Measurements from ENCODE around the gene CRTC1.

CRTC1 gene

DNA sequence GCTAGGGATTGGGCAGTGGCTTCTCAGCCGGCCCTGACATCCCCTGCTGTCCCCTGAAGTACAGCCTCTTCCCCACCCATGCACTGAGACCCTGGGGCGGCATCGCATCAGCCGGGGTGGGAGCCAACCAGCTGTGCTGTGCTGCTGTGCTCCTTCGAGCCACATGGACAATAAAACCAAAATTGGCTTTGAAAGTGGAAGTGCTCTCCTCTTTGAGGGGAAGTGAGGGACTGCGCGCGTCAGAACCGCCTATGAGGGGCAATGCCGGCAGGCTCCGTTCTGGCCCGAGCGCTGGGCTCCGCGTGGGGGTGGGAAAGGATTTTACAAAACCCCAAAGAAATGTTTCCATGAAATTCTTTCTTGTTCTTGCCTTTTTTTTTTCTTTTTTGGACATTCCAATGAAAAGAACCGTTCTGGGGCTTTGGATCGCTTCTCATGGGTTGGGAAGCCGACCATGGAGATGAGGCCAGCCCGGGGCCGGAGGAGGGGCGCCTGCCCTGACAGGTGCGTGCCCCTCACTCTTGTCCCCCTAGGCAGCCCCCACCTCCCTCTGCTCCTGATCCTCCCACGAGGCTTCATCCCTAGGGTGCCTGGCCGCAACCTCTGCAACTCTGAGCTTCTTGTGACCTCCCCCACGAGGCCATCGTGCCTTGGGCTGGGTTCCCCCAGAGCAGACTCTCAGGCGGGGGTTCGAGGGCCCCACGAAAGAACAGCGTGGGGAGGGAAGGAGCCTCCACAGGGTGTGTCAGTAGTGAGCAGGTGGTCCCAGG, 24.0 kb upstream of the CRTC1 start:
- no peak for DNase-seq (ENCODE audit: low read depth)
- TF ChIP-seq, protein P1, sequence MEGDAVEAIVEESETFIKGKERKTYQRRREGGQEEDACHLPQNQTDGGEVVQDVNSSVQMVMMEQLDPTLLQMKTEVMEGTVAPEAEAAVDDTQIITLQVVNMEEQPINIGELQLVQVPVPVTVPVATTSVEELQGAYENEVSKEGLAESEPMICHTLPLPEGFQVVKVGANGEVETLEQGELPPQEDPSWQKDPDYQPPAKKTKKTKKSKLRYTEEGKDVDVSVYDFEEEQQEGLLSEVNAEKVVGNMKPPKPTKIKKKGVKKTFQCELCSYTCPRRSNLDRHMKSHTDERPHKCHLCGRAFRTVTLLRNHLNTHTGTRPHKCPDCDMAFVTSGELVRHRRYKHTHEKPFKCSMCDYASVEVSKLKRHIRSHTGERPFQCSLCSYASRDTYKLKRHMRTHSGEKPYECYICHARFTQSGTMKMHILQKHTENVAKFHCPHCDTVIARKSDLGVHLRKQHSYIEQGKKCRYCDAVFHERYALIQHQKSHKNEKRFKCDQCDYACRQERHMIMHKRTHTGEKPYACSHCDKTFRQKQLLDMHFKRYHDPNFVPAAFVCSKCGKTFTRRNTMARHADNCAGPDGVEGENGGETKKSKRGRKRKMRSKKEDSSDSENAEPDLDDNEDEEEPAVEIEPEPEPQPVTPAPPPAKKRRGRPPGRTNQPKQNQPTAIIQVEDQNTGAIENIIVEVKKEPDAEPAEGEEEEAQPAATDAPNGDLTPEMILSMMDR (IDR thresholded peaks at IDR 0.05; ENCODE audit: insufficient read depth, low read depth, low read length, missing control alignments) = no peak
- no peak overlapping the region for H3K4me3 ChIP-seq (ENCODE audit: low read length)

DNA sequence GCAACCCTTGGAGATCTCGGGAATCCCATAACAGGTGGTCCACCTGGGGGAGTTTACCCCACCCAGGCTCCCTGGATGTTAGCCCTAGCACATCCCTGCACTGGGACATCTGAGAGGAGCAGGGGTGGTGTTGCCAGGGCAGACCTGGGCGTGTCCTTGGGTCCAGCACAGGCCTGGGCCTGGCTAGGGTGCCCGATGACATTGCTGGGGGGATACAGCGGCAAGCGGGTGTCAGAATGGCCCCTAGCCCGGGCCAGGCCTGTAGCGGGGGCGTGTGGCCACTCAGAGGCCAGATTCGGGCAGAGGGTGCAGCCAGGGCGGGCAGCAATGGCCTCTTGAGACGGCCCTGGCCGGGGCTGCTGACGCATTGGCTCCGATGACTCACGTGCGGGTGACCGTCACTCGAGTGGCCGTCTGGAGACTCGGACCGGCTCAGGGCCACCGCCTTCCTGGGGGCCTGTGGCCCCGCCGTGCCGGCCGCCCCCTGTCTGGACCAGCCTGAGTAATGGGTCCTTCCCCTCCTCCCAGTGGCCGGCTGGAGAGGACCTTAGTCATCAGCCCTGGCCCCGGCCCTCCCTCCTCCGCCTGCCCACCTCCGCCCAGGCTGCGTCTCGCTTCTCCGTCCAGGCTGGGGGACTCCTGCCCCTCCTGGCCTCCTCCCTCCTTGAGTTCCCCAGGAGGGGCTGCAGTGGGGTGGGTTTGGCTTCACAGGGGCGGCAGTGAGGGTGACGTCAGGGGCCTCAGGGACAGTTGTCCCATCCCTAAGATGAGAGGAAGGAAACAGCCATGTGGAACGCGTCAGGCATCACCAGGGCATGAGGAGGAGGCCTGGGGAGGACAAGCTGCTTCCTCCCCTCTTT, 23.2 kb upstream of the CRTC1 start:
- no peak overlapping the region for H3K4me3 ChIP-seq (ENCODE audit: low read length)
- TF ChIP-seq, protein P1 (IDR thresholded peaks at IDR 0.05; ENCODE audit: insufficient read depth, low read depth, low read length, missing control alignments) = no peak

DNA sequence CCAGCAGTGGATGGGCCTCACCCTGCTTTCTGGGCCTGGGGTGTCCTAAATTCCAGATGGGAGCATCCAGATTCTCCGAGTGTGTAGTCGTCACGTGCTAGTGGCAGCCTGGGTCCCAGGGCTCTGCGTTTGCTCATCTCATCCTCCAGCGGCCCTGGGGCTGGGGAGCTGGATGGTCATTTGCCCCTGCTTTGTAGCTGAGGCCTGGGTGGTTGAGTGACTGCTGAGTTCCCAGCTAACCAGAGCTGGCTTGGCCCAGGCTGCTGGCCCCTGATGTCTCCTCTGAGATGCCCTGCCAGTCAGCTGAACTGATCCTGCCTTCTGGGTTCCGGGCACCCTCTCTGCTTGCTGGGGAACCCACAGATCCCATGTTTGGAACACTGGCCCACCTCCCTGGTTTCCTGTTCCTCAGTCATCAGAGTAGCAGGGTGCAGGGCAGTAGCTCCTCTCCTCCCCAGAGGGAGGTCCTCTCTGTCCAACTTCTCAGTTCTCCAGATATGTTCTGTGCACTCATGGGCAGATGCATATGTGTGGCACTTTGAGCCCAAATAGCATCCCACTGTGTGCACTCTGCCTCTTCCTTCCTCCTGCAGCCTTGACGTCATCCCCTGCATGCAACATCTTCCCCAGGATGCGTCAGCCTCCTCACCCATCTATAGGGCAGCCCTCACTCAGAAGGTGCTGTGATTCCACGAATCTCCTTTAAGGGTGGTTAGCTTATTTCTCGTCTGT, 22.4 kb upstream of the CRTC1 start:
- no peak overlapping the region for H3K4me3 ChIP-seq (ENCODE audit: low read length)
- TF ChIP-seq, protein P1 (IDR thresholded peaks at IDR 0.05; ENCODE audit: insufficient read depth, low read depth, low read length, missing control alignments) = no peak
- no peak for DNase-seq (ENCODE audit: low read depth)

More for the DNA sequence above, 23.2 kb upstream of the CRTC1 start:
- DNase-seq (ENCODE audit: low read depth) = no peak

DNA sequence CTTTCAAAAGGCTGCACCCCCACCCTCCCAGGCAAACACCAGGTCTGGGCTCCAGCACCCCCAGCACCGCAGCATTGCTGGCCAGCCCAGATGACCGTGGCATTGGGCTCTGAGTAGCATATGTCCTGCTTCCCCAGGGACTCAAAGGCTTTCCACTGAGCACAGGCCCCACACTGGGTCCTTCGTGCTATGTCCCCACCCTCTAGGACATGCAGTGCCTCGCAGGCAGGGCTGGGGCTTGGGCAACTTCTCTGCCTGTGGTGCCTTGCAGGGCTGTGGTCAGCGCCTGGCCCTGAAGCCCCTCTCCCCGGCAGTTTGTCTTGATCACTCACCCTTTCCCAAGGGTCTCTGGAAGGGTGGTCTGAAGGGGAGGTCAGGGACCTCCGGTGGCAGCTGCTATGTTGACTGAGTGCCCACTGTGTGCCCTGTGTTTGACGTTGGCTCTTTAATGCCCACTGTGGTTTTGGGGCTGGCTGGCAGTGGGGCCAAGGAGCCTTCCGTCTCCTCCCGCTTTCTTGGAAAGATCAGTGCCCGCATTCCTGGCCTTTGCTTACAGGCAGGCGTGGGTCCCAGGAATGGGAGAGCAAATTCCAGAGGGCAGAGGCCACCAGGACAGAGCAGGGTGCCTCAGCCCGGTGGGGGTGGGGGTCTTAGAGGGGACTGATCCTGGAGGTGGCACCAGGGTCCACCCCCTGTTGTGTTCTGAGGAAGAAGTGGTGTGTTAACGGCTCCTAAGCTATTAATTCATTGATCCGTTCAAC, 20.3 kb upstream of the CRTC1 start:
- no peak overlapping the region for H3K4me3 ChIP-seq (ENCODE audit: low read length)
- TF ChIP-seq, protein P1 (IDR thresholded peaks at IDR 0.05; ENCODE audit: insufficient read depth, low read depth, low read length, missing control alignments) = no peak

DNA sequence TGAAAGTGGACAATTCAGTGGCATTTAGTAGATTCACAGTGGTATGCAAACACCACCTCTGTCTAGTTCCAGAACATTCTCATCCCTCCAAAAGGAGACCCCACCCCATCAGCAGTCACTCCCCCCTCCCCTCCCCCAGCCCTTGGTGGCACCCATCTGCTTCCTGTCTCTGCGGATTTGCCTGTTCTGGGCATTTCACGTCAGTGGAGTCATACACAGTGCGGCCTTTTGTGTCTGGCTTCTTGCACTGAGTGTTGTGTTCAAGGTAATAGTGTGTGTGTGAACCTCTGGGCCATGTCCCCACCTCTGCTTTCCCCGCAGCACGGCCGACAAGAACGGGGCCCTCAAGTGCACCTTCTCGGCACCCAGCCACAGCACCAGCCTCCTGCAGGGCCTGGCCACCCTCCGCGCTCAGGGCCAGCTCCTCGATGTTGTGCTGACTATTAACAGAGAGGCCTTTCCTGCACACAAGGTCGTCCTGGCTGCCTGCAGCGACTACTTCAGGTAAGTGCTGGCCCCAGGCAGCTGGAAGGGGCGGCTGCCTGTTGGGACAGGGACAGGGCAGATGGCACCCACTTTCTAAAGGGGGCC, 19.4 kb upstream of the CRTC1 start:
- no peak overlapping the region for H3K4me3 ChIP-seq (ENCODE audit: low read length)
- TF ChIP-seq, protein P1 (IDR thresholded peaks at IDR 0.05; ENCODE audit: insufficient read depth, low read depth, low read length, missing control alignments) = no peak
- DNase-seq (ENCODE audit: low read depth) = no peak

More for the DNA sequence above, 20.3 kb upstream of the CRTC1 start:
- DNase-seq (ENCODE audit: low read depth) = no peak

DNA sequence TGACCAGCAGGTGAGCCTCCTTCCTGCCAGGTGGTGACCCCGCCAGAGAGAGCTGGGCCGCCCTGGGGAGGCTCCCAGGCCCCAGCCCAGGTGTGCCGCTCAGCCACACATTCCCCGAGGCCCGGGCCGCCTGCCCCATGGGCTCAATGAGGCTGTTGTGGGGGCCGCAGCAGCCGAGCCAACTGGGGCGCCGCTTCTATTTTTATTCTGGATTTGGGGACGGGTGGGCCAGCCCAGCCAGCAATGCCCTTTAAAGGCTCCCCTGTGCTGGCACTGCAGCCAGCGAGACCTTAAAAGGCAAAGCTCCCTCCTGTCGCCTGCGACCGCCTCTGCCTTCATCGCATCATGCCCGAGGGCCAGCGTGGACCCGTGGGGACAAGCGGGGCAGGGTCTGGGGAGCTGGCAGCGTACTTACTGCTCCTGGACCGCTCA, 17.7 kb upstream of the CRTC1 start:
- no peak overlapping the region for H3K4me3 ChIP-seq (ENCODE audit: low read length)
- no peak for DNase-seq (ENCODE audit: low read depth)
- TF ChIP-seq, protein P1 (IDR thresholded peaks at IDR 0.05; ENCODE audit: insufficient read depth, low read depth, low read length, missing control alignments) = no peak

Data from epithelial cell of esophagus (primary cell).